ENCODE measurements around the gene TYMS. TPM values are rescaled to one million over a fixed set of nuclear protein-coding genes. Genes with fewer than 3 reads are reported as not detected.

Gene TYMS
- total RNA-seq, 2 donors from 2014 or later, result 81.9 to 90.0 TPM

DNA sequence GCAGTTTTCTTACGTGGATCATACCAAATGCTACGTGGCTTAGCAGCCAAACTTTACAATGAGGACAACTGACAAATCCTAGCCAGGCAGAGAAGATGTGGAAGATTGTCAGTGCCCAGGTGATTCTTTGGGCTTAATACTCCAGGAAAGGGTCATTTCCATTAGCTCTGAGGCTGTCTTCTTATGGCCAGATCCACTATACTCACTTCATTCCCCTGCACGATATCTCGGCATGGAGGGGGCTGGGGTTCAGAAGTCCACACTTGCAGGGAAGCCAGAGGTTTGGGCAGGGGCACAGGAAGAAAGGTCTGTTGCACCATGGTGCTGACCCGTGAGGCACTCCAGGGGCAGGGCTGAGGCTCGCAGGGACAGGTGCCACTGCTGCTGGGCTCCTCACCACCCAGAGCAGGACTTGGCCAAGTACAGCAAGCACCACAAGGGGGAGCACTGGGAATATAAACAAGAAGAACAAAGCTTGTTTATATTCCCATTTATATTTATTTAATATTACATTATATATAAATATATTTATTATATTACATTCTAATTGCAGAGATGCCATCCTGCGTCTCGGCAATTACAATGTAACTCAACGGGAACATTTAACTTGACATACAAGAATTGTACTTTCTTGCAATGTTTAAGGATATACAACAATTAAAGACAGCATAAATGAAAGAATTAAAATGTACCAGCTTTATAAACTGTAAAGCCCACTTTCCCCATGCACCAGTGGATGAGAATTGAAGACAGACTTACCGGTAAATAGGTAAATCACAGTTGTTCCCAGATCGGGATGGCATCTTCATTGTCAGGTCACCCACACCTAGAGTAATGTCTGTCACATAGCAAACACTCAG lies 33.5 kb upstream of the TYMS start:
- no peak overlapping the region for H3K27ac ChIP-seq (ENCODE audit: low read depth, low read length)
- DNase-seq, result peak; percentile 92
- H3K4me3 Mint-ChIP-seq, result no peak overlapping the region
- H3K9ac ChIP-seq (ENCODE audit: extremely low read depth, low read length, poor library complexity, severe bottlenecking), result no peak overlapping the region
- no peaks in the 10 kb centered on the region for H3K36me3 ChIP-seq (ENCODE audit: control insufficient read depth, insufficient read depth, low read length)
- H3K36me3 Mint-ChIP-seq (ENCODE audit: low read depth), result no peaks in the 10 kb centered on the region
- no peak overlapping the region for H3K4me3 ChIP-seq (ENCODE audit: low read length)
- no peaks in the 10 kb centered on the region for H3K9me3 ChIP-seq (ENCODE audit: control insufficient read depth, low read length)
- no peaks in the 10 kb centered on the region for H3K9me3 Mint-ChIP-seq
- no peaks in the 10 kb centered on the region for H3K27me3 ChIP-seq (ENCODE audit: control insufficient read depth, insufficient read depth, low read length, poor library complexity, severe bottlenecking)
- H3K27me3 Mint-ChIP-seq (ENCODE audit: insufficient read depth), result no peaks in the 10 kb centered on the region
- 82 to 85% methylated on average over 4 to 11 of the region's 11 CpGs for WGBS, 2 experiments (ENCODE audit: insufficient coverage in 1 of 2, insufficient read length in 1 of 2)
- peaks cover 2% of the 10 kb centered on the region for H3K4me1 Mint-ChIP-seq
- H3K27ac Mint-ChIP-seq, result no peak overlapping the region
- no peaks in the 10 kb centered on the region for H3K4me1 ChIP-seq (ENCODE audit: control insufficient read depth, insufficient read depth, low read length)
- TF ChIP-seq, protein P1, sequence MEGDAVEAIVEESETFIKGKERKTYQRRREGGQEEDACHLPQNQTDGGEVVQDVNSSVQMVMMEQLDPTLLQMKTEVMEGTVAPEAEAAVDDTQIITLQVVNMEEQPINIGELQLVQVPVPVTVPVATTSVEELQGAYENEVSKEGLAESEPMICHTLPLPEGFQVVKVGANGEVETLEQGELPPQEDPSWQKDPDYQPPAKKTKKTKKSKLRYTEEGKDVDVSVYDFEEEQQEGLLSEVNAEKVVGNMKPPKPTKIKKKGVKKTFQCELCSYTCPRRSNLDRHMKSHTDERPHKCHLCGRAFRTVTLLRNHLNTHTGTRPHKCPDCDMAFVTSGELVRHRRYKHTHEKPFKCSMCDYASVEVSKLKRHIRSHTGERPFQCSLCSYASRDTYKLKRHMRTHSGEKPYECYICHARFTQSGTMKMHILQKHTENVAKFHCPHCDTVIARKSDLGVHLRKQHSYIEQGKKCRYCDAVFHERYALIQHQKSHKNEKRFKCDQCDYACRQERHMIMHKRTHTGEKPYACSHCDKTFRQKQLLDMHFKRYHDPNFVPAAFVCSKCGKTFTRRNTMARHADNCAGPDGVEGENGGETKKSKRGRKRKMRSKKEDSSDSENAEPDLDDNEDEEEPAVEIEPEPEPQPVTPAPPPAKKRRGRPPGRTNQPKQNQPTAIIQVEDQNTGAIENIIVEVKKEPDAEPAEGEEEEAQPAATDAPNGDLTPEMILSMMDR (conservative IDR thresholded peaks at IDR 0.05), result peak; percentile 90

DNA sequence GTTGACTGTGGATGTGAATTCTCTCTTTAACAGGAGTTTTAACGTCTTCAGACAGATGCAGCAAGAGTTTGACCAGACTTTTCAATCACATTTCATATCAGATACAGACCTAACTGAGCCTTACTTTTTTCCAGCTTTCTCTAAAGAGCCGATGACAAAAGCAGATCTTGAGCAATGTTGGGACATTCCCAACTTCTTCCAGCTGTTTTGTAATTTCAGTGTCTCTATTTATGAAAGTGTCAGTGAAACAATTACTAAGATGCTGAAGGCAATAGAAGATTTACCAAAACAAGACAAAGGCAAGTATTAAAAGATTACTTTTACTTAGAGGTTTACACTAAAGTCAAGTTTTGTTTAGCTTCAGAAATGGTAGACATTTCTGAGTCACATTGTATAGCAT lies 30.2 kb upstream of the TYMS start:
- 94 to 100% methylated on average over 1 to 2 of the region's 2 CpGs for WGBS, 2 experiments (ENCODE audit: insufficient coverage in 1 of 2, insufficient read length in 1 of 2)
- Histone ChIP-seq H3K36me3 (ENCODE audit: control insufficient read depth, insufficient read depth, low read length) (no peaks in the 10 kb centered on the region), H3K4me3 (ENCODE audit: low read length) (no peak overlapping the region), H3K27me3 (ENCODE audit: control insufficient read depth, insufficient read depth, low read length, poor library complexity, severe bottlenecking) (no peaks in the 10 kb centered on the region), H3K9me3 (ENCODE audit: control insufficient read depth, low read length) (peaks cover 4% of the 10 kb centered on the region), H3K27ac (ENCODE audit: low read depth, low read length) (no peak overlapping the region), H3K9ac (ENCODE audit: extremely low read depth, low read length, poor library complexity, severe bottlenecking) (no peak overlapping the region), H3K4me1 (ENCODE audit: control insufficient read depth, insufficient read depth, low read length) (no peaks in the 10 kb centered on the region)
- Mint-ChIP-seq H3K9me3 (no peaks in the 10 kb centered on the region), H3K27ac (no peak overlapping the region), H3K4me1 (peaks cover 2% of the 10 kb centered on the region), H3K4me3 (no peak overlapping the region), H3K36me3 (ENCODE audit: low read depth) (no peaks in the 10 kb centered on the region), H3K27me3 (ENCODE audit: insufficient read depth) (no peaks in the 10 kb centered on the region)
- TF ChIP-seq, protein P1 (conservative IDR thresholded peaks at IDR 0.05), result no peak
- no peak for DNase-seq

DNA sequence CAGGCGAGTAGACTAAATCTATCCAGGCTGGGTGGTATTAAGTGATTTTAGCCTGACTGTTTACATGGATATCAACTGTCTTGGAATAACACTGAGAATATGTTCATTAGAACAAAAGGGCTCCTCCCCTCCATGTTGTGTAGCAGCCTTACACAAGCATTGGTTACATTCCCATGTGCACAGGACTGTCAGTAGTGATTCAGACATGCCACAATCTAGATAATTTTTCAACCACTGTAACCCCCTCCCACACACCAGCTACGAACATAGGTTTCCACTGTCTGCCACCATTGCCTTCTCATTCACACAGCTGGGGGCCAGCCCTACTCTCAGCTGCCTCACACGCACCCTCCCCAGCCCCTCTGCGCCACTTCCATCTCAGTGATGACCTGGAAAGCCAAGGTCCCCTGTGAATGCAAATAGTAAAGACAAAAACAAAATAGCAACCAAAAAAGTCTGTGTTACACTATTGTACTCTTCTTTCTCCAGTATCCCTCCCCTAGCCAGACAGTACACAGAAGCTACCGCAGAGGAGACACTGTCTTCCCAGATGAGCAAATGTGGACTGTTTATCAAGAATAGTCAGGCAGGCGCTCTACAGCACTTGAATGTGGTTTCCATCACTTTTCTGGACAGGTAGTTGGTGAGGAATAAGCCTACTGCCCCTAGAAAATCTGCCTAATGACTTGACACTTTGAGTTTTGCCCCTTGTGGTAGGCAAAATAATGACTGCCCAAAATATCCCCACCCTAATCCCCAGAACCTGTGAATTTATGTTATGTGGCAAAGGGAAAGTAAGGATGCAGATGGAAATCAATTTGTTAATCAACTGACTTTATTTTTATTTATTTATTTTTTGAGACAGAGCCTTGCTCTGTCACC lies 27.9 kb upstream of the TYMS start:
- no peak for DNase-seq
- no peaks in the 10 kb centered on the region for H3K36me3 ChIP-seq (ENCODE audit: control insufficient read depth, insufficient read depth, low read length)
- H3K27me3 Mint-ChIP-seq (ENCODE audit: insufficient read depth), result no peaks in the 10 kb centered on the region
- H3K4me3 ChIP-seq (ENCODE audit: low read length), result no peak overlapping the region
- peaks cover 4% of the 10 kb centered on the region for H3K9me3 ChIP-seq (ENCODE audit: control insufficient read depth, low read length)
- no peaks in the 10 kb centered on the region for H3K36me3 Mint-ChIP-seq (ENCODE audit: low read depth)
- peaks cover 3% of the 10 kb centered on the region for H3K4me1 Mint-ChIP-seq
- no peak overlapping the region for H3K27ac Mint-ChIP-seq
- no peak overlapping the region for H3K9ac ChIP-seq (ENCODE audit: extremely low read depth, low read length, poor library complexity, severe bottlenecking)
- TF ChIP-seq, protein P1 (conservative IDR thresholded peaks at IDR 0.05), result peak; percentile 64
- no peaks in the 10 kb centered on the region for H3K9me3 Mint-ChIP-seq
- H3K27ac ChIP-seq (ENCODE audit: low read depth, low read length), result no peak overlapping the region
- no peaks in the 10 kb centered on the region for H3K4me1 ChIP-seq (ENCODE audit: control insufficient read depth, insufficient read depth, low read length)
- H3K27me3 ChIP-seq (ENCODE audit: control insufficient read depth, insufficient read depth, low read length, poor library complexity, severe bottlenecking), result no peaks in the 10 kb centered on the region
- 92 to 97% methylated on average over 4 to 6 of the region's 6 CpGs for WGBS, 2 experiments (ENCODE audit: insufficient coverage in 1 of 2, insufficient read length in 1 of 2)
- H3K4me3 Mint-ChIP-seq, result no peak overlapping the region
